Stomach smooth muscle (tissue), 2 donors: Measurements from ENCODE around the gene CTXND2.
"Not testable (repeated sequence)": the region's sequence is repeated elsewhere in the genome, so short reads cannot be mapped to it uniquely, and the experiment has no call there.

Experiments
- H3K27ac ChIP-seq: one replicate; pipeline ENCODE4 v1.7.0; 2013; ENCODE audit warnings: mild to moderate bottlenecking, low read length, inconsistent platforms
- H3K27me3 ChIP-seq, 2 donors: one replicate each; pipeline ENCODE4 v1.7.0; 2013; ENCODE audit warnings: low read length in 2 of 2; ENCODE audit not compliant: insufficient read depth in 2 of 2, control insufficient read depth in 1 of 2
- H3K36me3 ChIP-seq, 2 donors: one replicate each; pipeline ENCODE4 v1.7.0; 2013; ENCODE audit warnings: low read length in 2 of 2; ENCODE audit not compliant: control insufficient read depth in 2 of 2, insufficient read depth in 2 of 2
- H3K4me1 ChIP-seq: one replicate; pipeline ENCODE4 v1.7.0; 2013; ENCODE audit warnings: low read length; ENCODE audit not compliant: control insufficient read depth, insufficient read depth
- H3K4me3 ChIP-seq, 2 donors: one replicate each; pipeline ENCODE4 v1.7.0; 2013; ENCODE audit warnings: low read length in 2 of 2
- H3K9ac ChIP-seq, 2 donors: one replicate each; pipeline ENCODE4 v1.7.0; 2013; ENCODE audit warnings: low read length in 2 of 2, mild to moderate bottlenecking in 1 of 2
- H3K9me3 ChIP-seq, 2 donors: one replicate each; pipeline ENCODE4 v1.7.0; 2013; ENCODE audit warnings: low read length in 2 of 2; ENCODE audit not compliant: control insufficient read depth in 2 of 2
- donor health status: healthy.
- donor health status: Pancreatic carcinoma.

CTXND2 gene

GRCh38 chr1:150887018-150887417, at the start of gene CTXND2:
TSS of gene CTXND2 (plus strand) at chr1:150887136. CDS start at chr1:150912315, 25,179 bp downstream.
- Histone ChIP-seq H3K9me3 (no peaks in the 10 kb centered on the region), H3K4me1 (no peaks in the 10 kb centered on the region)

GRCh38 chr1:150840850-150841249, 46.1 kb upstream of the CTXND2 start:
- peaks cover 11 to 13% of the 10 kb centered on the region in 2 donors for H3K36me3 ChIP-seq

More at GRCh38 chr1:150887018-150887417, at the start of gene CTXND2:
- Histone ChIP-seq H3K4me3 (no peak within 1 kb of the TSS), H3K36me3 (no peaks in the 10 kb centered on the region), H3K9ac (no peak within 1 kb of the TSS), H3K27ac (no peak within 1 kb of the TSS), H3K27me3 (no peaks in the 10 kb centered on the region)

DNA sequence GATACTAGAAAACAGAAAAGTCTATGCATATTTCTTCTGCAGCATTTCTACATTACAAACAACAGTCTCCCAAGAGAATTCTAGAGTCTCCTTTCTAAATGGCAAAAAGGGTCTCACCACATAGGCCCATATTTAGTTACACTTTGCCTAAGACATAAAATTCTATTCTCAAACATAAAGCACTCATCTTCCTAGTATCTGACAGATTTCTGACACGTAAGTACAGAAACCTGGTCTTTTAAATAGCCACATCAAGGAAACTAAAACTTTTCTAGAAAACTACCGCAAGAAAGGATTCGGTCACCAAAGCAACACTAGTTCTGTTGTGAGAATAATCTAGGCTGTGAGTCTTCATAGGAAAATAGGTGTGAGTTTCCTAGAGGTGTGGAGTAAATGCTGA, 45.3 kb upstream of the CTXND2 start:
- Histone ChIP-seq H3K27me3 (no peaks in the 10 kb centered on the region), H3K36me3 (peaks cover 8 to 9% of the 10 kb centered on the region in 2 donors), H3K4me3 (no peak overlapping the region), H3K9ac (no peak overlapping the region), H3K9me3 (no peaks in the 10 kb centered on the region), H3K4me1 (no peaks in the 10 kb centered on the region), H3K27ac (no peak overlapping the region)

More at GRCh38 chr1:150840850-150841249, 46.1 kb upstream of the CTXND2 start:
- H3K9ac ChIP-seq, H3K4me1 ChIP-seq, H3K27me3 ChIP-seq, H3K27ac ChIP-seq, H3K4me3 ChIP-seq, H3K9me3 ChIP-seq: not testable (repeated sequence)

DNA sequence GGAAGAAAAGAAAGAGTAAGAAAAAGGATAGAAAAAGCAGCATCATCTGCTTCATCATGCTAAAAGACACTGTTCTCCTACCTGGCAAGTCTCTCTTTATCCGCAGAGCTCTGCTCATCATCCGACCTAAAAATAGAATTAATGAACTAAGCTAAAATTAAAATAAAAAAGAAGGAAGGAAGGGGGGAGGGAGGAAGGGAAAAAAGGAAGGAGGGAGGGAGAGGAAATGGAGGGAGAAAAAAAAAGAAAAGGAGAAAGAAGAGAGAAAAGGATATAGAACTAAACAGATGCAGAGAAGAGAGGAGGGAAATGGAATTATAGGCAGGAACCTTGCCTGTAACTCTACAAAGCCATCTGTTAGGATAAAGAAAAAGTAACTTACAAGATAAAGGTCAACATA, 44.6 kb upstream of the CTXND2 start:
- no peak overlapping the region for H3K27ac ChIP-seq
- H3K27me3 ChIP-seq: no peaks in the 10 kb centered on the region
- H3K36me3 ChIP-seq: peaks cover 7 to 8% of the 10 kb centered on the region in 2 donors
- H3K9ac ChIP-seq: no peak overlapping the region
- H3K4me3 ChIP-seq: no peak overlapping the region
- no peaks in the 10 kb centered on the region for H3K4me1 ChIP-seq
- H3K9me3 ChIP-seq: no peaks in the 10 kb centered on the region

DNA sequence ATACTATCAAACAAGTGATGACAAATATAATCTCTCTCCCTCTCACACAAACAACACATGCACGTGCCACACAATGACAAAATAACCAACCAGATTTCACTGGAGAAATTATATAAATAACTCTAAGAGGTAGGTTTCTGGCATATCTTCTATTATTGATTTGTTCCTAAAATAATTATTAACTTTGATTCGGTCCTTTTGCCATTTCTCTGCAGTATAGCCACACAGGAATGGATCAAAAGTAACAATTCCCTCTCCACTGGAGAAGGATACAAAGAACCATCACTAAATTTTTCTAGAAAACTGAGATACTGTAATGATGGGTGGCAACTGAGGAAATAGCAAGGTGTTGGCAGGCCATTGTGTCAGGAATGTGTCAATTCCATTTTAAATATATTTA, 44.0 kb upstream of the CTXND2 start:
- Histone ChIP-seq H3K4me3 (no peak overlapping the region), H3K27me3 (no peaks in the 10 kb centered on the region), H3K36me3 (peaks cover 7 to 8% of the 10 kb centered on the region in 2 donors), H3K9ac (no peak overlapping the region), H3K9me3 (no peaks in the 10 kb centered on the region), H3K27ac (no peak overlapping the region), H3K4me1 (peaks cover under 1% of the 10 kb centered on the region)

- no peak overlapping the region for H3K9ac ChIP-seq
- peaks cover 8% of the 10 kb centered on the region in 2 donors for H3K36me3 ChIP-seq
- H3K9me3 ChIP-seq: no peaks in the 10 kb centered on the region
- H3K27me3 ChIP-seq: no peaks in the 10 kb centered on the region
- no peak overlapping the region for H3K27ac ChIP-seq
- H3K4me3 ChIP-seq: no peak overlapping the region
- H3K4me1 ChIP-seq: peaks cover 2% of the 10 kb centered on the region
These were observed 43.5 kb upstream of the CTXND2 start for GRCh38 chr1:150843474-150843873.

- H3K9ac ChIP-seq: no peak overlapping the region
- H3K9me3 ChIP-seq: no peaks in the 10 kb centered on the region
- H3K4me1 ChIP-seq: peaks cover 2% of the 10 kb centered on the region
- no peaks in the 10 kb centered on the region for H3K27me3 ChIP-seq
- H3K27ac ChIP-seq: no peak overlapping the region
- peaks cover 0 to 3% of the 10 kb centered on the region in 2 donors for H3K36me3 ChIP-seq
- H3K4me3 ChIP-seq: no peak overlapping the region
These were observed 40.3 kb upstream of the CTXND2 start for GRCh38 chr1:150846473-150847146.

- H3K4me3 ChIP-seq, H3K4me1 ChIP-seq, H3K9ac ChIP-seq, H3K9me3 ChIP-seq, H3K27ac ChIP-seq, H3K27me3 ChIP-seq: not testable (repeated sequence)
- peaks cover 7 to 13% of the 10 kb centered on the region in 2 donors for H3K36me3 ChIP-seq
These were observed 36.1 kb upstream of the CTXND2 start for GRCh38 chr1:150850801-150851362.

- H3K27ac ChIP-seq, H3K9ac ChIP-seq, H3K4me1 ChIP-seq, H3K4me3 ChIP-seq, H3K27me3 ChIP-seq, H3K9me3 ChIP-seq: not testable (repeated sequence)
- peaks cover 7 to 13% of the 10 kb centered on the region in 2 donors for H3K36me3 ChIP-seq
These were observed 34.2 kb upstream of the CTXND2 start for GRCh38 chr1:150852734-150853133.

DNA sequence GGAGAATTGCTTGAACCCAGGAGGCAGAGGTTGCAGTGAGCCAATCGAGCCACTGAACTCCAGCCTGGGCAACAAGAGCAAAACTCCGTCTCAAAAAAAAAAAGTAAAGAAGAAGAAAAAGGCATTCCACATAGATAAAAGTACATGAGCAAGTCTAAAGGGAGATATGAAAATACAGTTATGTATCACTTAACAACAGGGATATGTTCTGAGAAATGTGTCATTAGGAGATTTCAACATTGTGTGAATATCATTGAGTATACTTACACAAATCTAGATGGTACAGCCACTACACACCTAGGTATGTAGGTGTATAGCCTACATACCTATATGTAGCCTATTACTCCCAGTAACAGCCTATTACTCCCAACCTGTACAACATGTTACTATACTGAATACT, 23.2 kb upstream of the CTXND2 start:
- Histone ChIP-seq H3K9ac (no peak overlapping the region), H3K27ac (no peak overlapping the region), H3K36me3 (peaks cover 0 to 3% of the 10 kb centered on the region in 2 donors), H3K4me3 (no peak overlapping the region), H3K4me1 (no peaks in the 10 kb centered on the region), H3K9me3 (no peaks in the 10 kb centered on the region), H3K27me3 (no peaks in the 10 kb centered on the region)

GRCh38 chr1:150864200-150864599, 22.7 kb upstream of the CTXND2 start:
- not testable (repeated sequence) for H3K36me3 ChIP-seq, H3K27ac ChIP-seq, H3K27me3 ChIP-seq, H3K9me3 ChIP-seq, H3K9ac ChIP-seq, H3K4me1 ChIP-seq, H3K4me3 ChIP-seq
